GM12878 (cell line): ENCODE results near the gene NME8. TPM values are rescaled to one million over a fixed set of nuclear protein-coding genes. Genes with fewer than 3 reads are reported as not detected.

Source experiments
- ATAC-seq: fragments of 200-7000 bp; cut with Tn5 transposase; 3 replicates; pipeline ENCODE4 v1.9.1; 2020; ENCODE audit warnings: mild to moderate bottlenecking, moderate library complexity
- BruUV-seq: library from RNA; stranded (reverse); fragments of 400-500 nt; replicated peaks from 2 replicates; lab custom pipeline; 2021; lab: Mats Ljungman, UMichigan
- CTCF ChIA-PET: fragments of 300-600 bp; sonication (Branson Sonifier 250); formaldehyde crosslinking; extraction: SDS; loops from one replicate; lab custom pipeline; 2021; ENCODE audit warnings: inconsistent platforms; lab: Yijun Ruan, JAX
- POLR2A ChIA-PET: fragments of 350-600 bp; formaldehyde crosslinking; extraction: SDS; loops from one replicate; lab custom pipeline; 2021; ENCODE audit warnings: inconsistent platforms; lab: Charles Lee
- RAD21 ChIA-PET: fragments of 300-600 bp; sonication (Branson Sonifier 250); formaldehyde crosslinking; loops from one replicate; lab custom pipeline; 2023; ENCODE audit warnings: antibody characterized with exemption; ENCODE audit not compliant: unreplicated experiment; lab: Charles Lee
- SMC1A ChIA-PET: fragments of 300-600 bp; sonication (Branson Sonifier 250); formaldehyde crosslinking; loops from one replicate; lab custom pipeline; 2023; ENCODE audit not compliant: unreplicated experiment, uncharacterized antibody; lab: Charles Lee
- DNase-seq: peaks from one replicate; pipeline ENCODE4 v3.0.0-alpha.2; 2011; ENCODE audit warnings: low read depth, low spot score
- FAIRE-seq: peaks from 3 replicates; lab custom pipeline; 2011; peaks lifted over from hg19 to GRCh38; lab: Jason Lieb, UNC
- H2AFZ ChIP-seq: 2 replicates; pipeline ENCODE4 v1.6.0; 2011; ENCODE audit warnings: low read depth, low read length, control low read depth; ENCODE audit not compliant: control insufficient read depth
- H3K27ac ChIP-seq: 2 replicates; pipeline ENCODE4 v1.5.1; 2011; ENCODE audit warnings: control low read depth; ENCODE audit not compliant: control insufficient read depth, insufficient read depth
- H3K27me3 ChIP-seq, 2 experiments: replicated peaks in 1 of 2; 2 replicates each; pipeline versions ENCODE4 v1.6.0 to v1.6.1; 2011; ENCODE audit warnings: low read length in 1 of 2; ENCODE audit not compliant: control insufficient read depth in 2 of 2, insufficient read depth in 2 of 2
- H3K36me3 ChIP-seq, 2 experiments: 2 replicates each; pipeline ENCODE4 v1.5.1; 2011; ENCODE audit warnings: low read length in 1 of 2; ENCODE audit not compliant: control insufficient read depth in 2 of 2, insufficient read depth in 2 of 2
- H3K4me1 ChIP-seq: 2 replicates; pipeline ENCODE4 v1.6.1; 2011; ENCODE audit warnings: mild to moderate bottlenecking, low read length, moderate library complexity, mixed read lengths; ENCODE audit not compliant: control insufficient read depth, insufficient read depth
- H3K4me2 ChIP-seq: 2 replicates; pipeline ENCODE4 v1.6.0; 2011; ENCODE audit warnings: control low read depth; ENCODE audit not compliant: control insufficient read depth, insufficient read depth
- H3K4me3 ChIP-seq: fragments of 200-600 bp; sonication (generic); 2 replicates; pipeline ENCODE4 v1.5.1; 2016
- H3K79me2 ChIP-seq: 2 replicates; pipeline ENCODE4 v1.6.0; 2011; ENCODE audit warnings: low read length; ENCODE audit not compliant: control insufficient read depth, insufficient read depth
- H3K9ac ChIP-seq: 2 replicates; pipeline ENCODE4 v1.8.0; 2011; ENCODE audit warnings: low read length, control low read depth, mixed read lengths; ENCODE audit not compliant: control insufficient read depth, insufficient read depth
- H3K9me3 ChIP-seq: replicated peaks from 3 replicates; pipeline ENCODE4 v1.5.1; 2011; ENCODE audit warnings: mild to moderate bottlenecking, low read length; ENCODE audit not compliant: control insufficient read depth, insufficient read depth
- H4K20me1 ChIP-seq: 2 replicates; pipeline ENCODE4 v1.6.0; 2011; ENCODE audit not compliant: control insufficient read depth, insufficient read depth
- BMI1 ChIP-seq: fragments of 450-650 bp; IDR thresholded peaks from 2 replicates; pipeline ENCODE4 v1.6.1; 2016; ENCODE audit warnings: mild to moderate bottlenecking, moderate library complexity, borderline replicate concordance
- POU2F2 ChIP-seq: IDR thresholded peaks from 3 replicates; pipeline ENCODE4 v1.6.1; 2011; ENCODE audit warnings: low read depth, mild to moderate bottlenecking, low read length, borderline replicate concordance
- STAT3 ChIP-seq: IDR thresholded peaks from 2 replicates; pipeline ENCODE4 v1.6.1; 2011; ENCODE audit warnings: low read depth, low read length, improper control_type of control experiment
- WGBS: methylation state at CpG from one replicate; pipeline ENCODE4 v1.1.6; 2016; ENCODE audit warnings: low lambda C conversion rate; ENCODE audit not compliant: insufficient replicate concordance, insufficient coverage; ENCODE audit errors: missing lambda C conversion rate; 5-methylcytosine and 5-hydroxymethylcytosine counted together
- in situ Hi-C: fragments of 300-500 bp; cut with MboI; formaldehyde crosslinking; loops from 9 replicates; pipeline ENCODE4 v1.14.3; 2018; ENCODE audit warnings: mixed read lengths
- intact Hi-C: fragments of 100-400 bp; cut with micrococcal nuclease; formaldehyde crosslinking; loops from one replicate; pipeline ENCODE4 v1.14.2; 2022; ENCODE audit not compliant: unreplicated experiment
- polyA plus RNA-seq, 11 experiments: library from polyadenylated mRNA; depleted of rRNA in 4 of 11; unstranded in 6 of 11; stranded (reverse) in 5 of 11; fragments of >200 nt; fragmentation: Nextera tagmentation in 4 of 11; fragmentation: Illumina TruSeq in 1 of 11; extraction: Ambion mirVana in 4 of 11; extraction: Trizol in 1 of 11; gene quantifications; 1 replicate in 1 of 11; 2 replicates in 10 of 11; pipeline versions ENCODE4 v1.2.1 to v1.2.3, GENCODE V29; 2011 to 2016; ENCODE audit warnings: inconsistent platforms in 2 of 11, missing spikeins in 2 of 11, low read depth in 1 of 11
- total RNA-seq, 4 experiments: library from RNA; depleted of rRNA in 3 of 4; stranded (reverse); fragments of >200 nt in 3 of 4; fragmentation: Illumina TruSeq in 1 of 4; extraction: Trizol in 1 of 4; gene quantifications; 2 replicates each; pipeline versions ENCODE4 v1.2.1 to v1.2.3, GENCODE V29; 2013 to 2021

Gene NME8
- total and polyA plus RNA-seq, 10 of the 15 experiments (the other 5 are each of a cell fraction or from before 2014, with no cell fraction given): 0.03 to 3.5 (median 0.52) TPM; not detected in 2

DNA sequence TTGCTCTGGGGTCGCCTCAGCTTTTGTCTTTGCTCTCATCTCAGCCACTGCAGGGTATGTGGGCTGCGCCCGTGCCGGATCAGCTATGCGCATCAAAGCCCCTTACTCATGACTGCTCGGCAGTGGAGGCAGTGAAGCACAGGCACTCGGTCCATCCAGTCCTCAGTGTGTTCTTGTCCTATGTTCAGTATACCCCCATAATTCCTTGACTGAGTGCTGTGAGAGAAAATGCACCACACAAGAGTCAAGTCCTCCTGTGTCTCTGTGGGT, 99.5 kb downstream of the NME8 start:
- Histone ChIP-seq H3K4me3 (no peak overlapping the region), H4K20me1 (no peaks in the 10 kb centered on the region), H2AFZ (no peak overlapping the region), H3K9me3 (no peaks in the 10 kb centered on the region), H3K4me1 (peaks cover 3% of the 10 kb centered on the region; the same call in 1 of the 2 replicates), H3K27me3 (no peaks in the 10 kb centered on the region), H3K9ac (no peak overlapping the region), H3K27ac (no peak overlapping the region), H3K79me2 (no peaks in the 10 kb centered on the region), H3K4me2 (no peak overlapping the region), H3K36me3 (no peaks in the 10 kb centered on the region)
- WGBS: 86% methylated on average over 7 of the region's 7 CpGs
- RAD21 ChIA-PET: interaction anchor here (1.5 kb wide), 1 partner anchor 28 kb away, joined by 5 read pairs; the partner anchor contains the start of gene EPDR1
- POLR2A ChIA-PET: interaction anchor here (2.2 kb wide), 1 partner anchor 31 kb away, joined by 11 read pairs; the partner anchor contains the start of gene SFRP4
- DNase-seq (no peak), FAIRE-seq (no peak), ATAC-seq (no peak)
- BruUV-seq: no TSS peak
- no peak for TF ChIP-seq BMI1
- no peak for TF ChIP-seq STAT3
- no peak for TF ChIP-seq POU2F2
- CTCF ChIA-PET: interaction anchor here (0.6 to 6.1 kb wide), 4 partner anchors 10 to 160 kb away, joined by 3 to 108 read pairs (median 3); partner anchors contain the start of genes EPDR1 and SFRP4
- in situ Hi-C loops (no loop called here), intact Hi-C loops (no loop called here)
- SMC1A ChIA-PET: interaction anchor here (0.6 to 7.7 kb wide), 4 partner anchors 23 to 77 kb away, joined by 3 to 98 read pairs (median 7); partner anchors contain the start of genes EPDR1 and SFRP4

Other genes starting within 250 kb of the NME8 start
- gene GPR141, start 164.8 kb upstream of the NME8 start, total RNA-seq (2014; rRNA removed): 1.2 TPM in 2 replicates
- 1.3 TPM in 2 replicates for gene GPR141, start 164.8 kb upstream of the NME8 start, total RNA-seq (2014; rRNA removed; fragmentation: Illumina TruSeq; extraction: Trizol)
- gene GPR141, start 164.8 kb upstream of the NME8 start, total RNA-seq (2021): 1.1 and 1.2 TPM in 2 replicates
- gene GPR141, start 164.8 kb upstream of the NME8 start, polyA plus RNA-seq (2011; rRNA removed): 3.9 and 4.3 TPM in 2 replicates
- gene GPR141, start 164.8 kb upstream of the NME8 start, polyA plus RNA-seq (2014; fragmentation: Illumina TruSeq; extraction: Trizol): 0.76 and 1.6 TPM in 2 replicates
- 1 to 10 TPM in 1 of 2 experiments, under 1 TPM in 1; 0.97 to 1.2 TPM for gene GPR141, start 164.8 kb upstream of the NME8 start, polyA plus RNA-seq (2014; fragmentation: Nextera tagmentation; extraction: Ambion mirVana)
- 0.96 and 2.5 TPM in 2 replicates for gene GPR141, start 164.8 kb upstream of the NME8 start, polyA plus RNA-seq (2014; rRNA removed)
- gene GPR141, start 164.8 kb upstream of the NME8 start, polyA plus RNA-seq (2016; fragmentation: Nextera tagmentation; extraction: Ambion mirVana): under 1 TPM; 0.56 to 0.69 TPM
- gene SFRP4, start 68.2 kb downstream of the NME8 start, total RNA-seq (2014; rRNA removed): not detected in 2 replicates
- gene SFRP4, start 68.2 kb downstream of the NME8 start, total RNA-seq (2014; rRNA removed; fragmentation: Illumina TruSeq; extraction: Trizol): not detected in 2 replicates
- 0.24 TPM in 1 of 2 replicates, not detected in the other for gene SFRP4, start 68.2 kb downstream of the NME8 start, total RNA-seq (2021)
- gene SFRP4, start 68.2 kb downstream of the NME8 start, polyA plus RNA-seq (2011; rRNA removed): 0.14 and 0.20 TPM in 2 replicates
- gene SFRP4, start 68.2 kb downstream of the NME8 start, polyA plus RNA-seq (2014; fragmentation: Illumina TruSeq; extraction: Trizol): not detected in 2 replicates
- gene SFRP4, start 68.2 kb downstream of the NME8 start, polyA plus RNA-seq (2014; fragmentation: Nextera tagmentation; extraction: Ambion mirVana): under 1 TPM in 1 of 2 experiments, not detected in 1; 0.02 TPM
- 0.03 and 0.15 TPM in 2 replicates for gene SFRP4, start 68.2 kb downstream of the NME8 start, polyA plus RNA-seq (2014; rRNA removed)
- not detected for gene SFRP4, start 68.2 kb downstream of the NME8 start, polyA plus RNA-seq (2016; fragmentation: Nextera tagmentation; extraction: Ambion mirVana)
- gene EPDR1, start 72.0 kb downstream of the NME8 start, total RNA-seq (2014; rRNA removed): 4.2 and 5.5 TPM in 2 replicates
- gene EPDR1, start 72.0 kb downstream of the NME8 start, total RNA-seq (2014; rRNA removed; fragmentation: Illumina TruSeq; extraction: Trizol): 2.9 and 3.1 TPM in 2 replicates
- gene EPDR1, start 72.0 kb downstream of the NME8 start, total RNA-seq (2021): 4.5 and 5.5 TPM in 2 replicates
- 18.8 and 21.4 TPM in 2 replicates for gene EPDR1, start 72.0 kb downstream of the NME8 start, polyA plus RNA-seq (2011; rRNA removed)
- 3.6 and 4.4 TPM in 2 replicates for gene EPDR1, start 72.0 kb downstream of the NME8 start, polyA plus RNA-seq (2014; fragmentation: Illumina TruSeq; extraction: Trizol)
- 1 to 10 TPM; 1.2 to 2.2 TPM for gene EPDR1, start 72.0 kb downstream of the NME8 start, polyA plus RNA-seq (2014; fragmentation: Nextera tagmentation; extraction: Ambion mirVana)
- 4.2 and 4.9 TPM in 2 replicates for gene EPDR1, start 72.0 kb downstream of the NME8 start, polyA plus RNA-seq (2014; rRNA removed)
- 1 to 10 TPM; 5.4 to 6.7 TPM for gene EPDR1, start 72.0 kb downstream of the NME8 start, polyA plus RNA-seq (2016; fragmentation: Nextera tagmentation; extraction: Ambion mirVana)